Peyer's patch (tissue), 4 donors: Measurements from ENCODE around the gene IQSEC3.

Source experiments
- POLR2A ChIP-seq, 2 donors: fragments of 450-650 bp; IDR thresholded peaks; one replicate each; pipeline ENCODE4 v1.5.1; 2017; ENCODE audit warnings: antibody characterized with exemption in 2 of 2, mild to moderate bottlenecking in 2 of 2, moderate library complexity in 2 of 2
- TF ChIP-seq, protein P1 (sequence below), 6 experiments: fragments of 450-650 bp in 4 of 6; fragments of 200-600 bp in 2 of 6; sonication (generic) in 1 of 6; IDR thresholded peaks; one replicate each; pipeline ENCODE4 v1.5.1; 2017 to 2019; ENCODE audit warnings: antibody characterized with exemption in 6 of 6, mild to moderate bottlenecking in 3 of 6, moderate library complexity in 1 of 6

- TF ChIP-seq, protein P1, sequence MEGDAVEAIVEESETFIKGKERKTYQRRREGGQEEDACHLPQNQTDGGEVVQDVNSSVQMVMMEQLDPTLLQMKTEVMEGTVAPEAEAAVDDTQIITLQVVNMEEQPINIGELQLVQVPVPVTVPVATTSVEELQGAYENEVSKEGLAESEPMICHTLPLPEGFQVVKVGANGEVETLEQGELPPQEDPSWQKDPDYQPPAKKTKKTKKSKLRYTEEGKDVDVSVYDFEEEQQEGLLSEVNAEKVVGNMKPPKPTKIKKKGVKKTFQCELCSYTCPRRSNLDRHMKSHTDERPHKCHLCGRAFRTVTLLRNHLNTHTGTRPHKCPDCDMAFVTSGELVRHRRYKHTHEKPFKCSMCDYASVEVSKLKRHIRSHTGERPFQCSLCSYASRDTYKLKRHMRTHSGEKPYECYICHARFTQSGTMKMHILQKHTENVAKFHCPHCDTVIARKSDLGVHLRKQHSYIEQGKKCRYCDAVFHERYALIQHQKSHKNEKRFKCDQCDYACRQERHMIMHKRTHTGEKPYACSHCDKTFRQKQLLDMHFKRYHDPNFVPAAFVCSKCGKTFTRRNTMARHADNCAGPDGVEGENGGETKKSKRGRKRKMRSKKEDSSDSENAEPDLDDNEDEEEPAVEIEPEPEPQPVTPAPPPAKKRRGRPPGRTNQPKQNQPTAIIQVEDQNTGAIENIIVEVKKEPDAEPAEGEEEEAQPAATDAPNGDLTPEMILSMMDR (IDR thresholded peaks at IDR 0.05), result no peak
- TF ChIP-seq POLR2A (IDR thresholded peaks at IDR 0.05), result no peak
These were observed 48.2 kb downstream of the IQSEC3 start for GRCh38 chr12:114626-115211.
